ENCODE data around the gene MAFG. TPM values are rescaled to one million over a fixed set of nuclear protein-coding genes. Genes with fewer than 3 reads are reported as not detected.

MAFG gene
- total RNA-seq, 1 experiment from 2014 or later, result 29.1 TPM

DNA sequence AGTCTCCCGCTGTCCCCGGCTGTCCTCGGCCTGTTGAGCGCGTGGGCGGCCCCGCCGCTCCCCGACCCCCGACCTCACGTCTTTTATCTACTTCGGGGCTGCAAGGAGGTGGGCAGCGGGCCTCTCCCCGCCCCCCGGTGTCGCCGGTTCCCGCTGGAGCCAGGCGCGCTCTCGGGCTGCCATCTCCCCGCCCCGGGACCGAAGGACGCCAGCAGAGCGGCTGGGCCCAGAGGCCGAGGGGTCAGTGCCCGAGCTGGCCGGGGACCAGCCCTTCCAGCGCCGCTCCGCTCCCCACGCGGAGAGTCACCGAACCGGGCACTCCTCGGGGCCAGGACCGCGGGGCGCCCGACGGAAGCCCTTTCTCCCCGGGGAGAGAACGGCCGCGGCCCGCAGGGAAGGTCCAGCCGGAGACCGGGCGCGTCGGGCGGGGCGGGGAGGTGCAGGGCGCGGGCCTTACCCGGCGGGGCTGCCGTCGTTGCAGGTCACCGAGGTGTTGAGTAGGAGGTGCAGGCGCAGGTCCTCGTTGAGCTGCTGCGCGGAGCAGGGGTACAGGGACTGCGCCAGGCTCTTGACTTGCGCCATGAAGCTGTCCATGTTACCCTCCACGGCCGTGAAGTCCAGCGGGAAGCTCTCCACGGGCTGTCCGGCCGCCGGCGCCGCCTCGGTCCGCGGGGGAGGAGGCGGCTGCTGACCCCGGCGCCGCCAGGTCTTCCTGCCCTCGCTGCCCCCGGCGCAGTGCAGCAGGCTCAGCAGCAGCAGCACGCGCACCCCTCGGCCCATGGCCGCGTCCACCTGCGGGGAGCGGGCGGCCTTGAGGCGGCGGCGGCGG, 32.8 kb upstream of the MAFG start:
- H3K4me3 ChIP-seq (ENCODE audit: low read depth, low read length), result peak overlapping the region; percentile 65
- POLR2A ChIA-PET, result interaction anchor here (1.3 to 2.6 kb wide), 3 partner anchors 16 to 77 kb away, joined by 6 to 7 read pairs (median 7); partner anchors contain the start of genes CENPX, DCXR and LRRC45
- no peaks in the 10 kb centered on the region for H3K9me3 ChIP-seq
- CTCF ChIA-PET, result interaction anchor here (0.6 to 2.3 kb wide), 15 partner anchors 17 to 152 kb away, joined by 3 to 92 read pairs (median 6); partner anchors contain the start of genes ASPSCR1, CENPX, DCXR and LRRC45
- 0 out of 2 replicates have a peak, but pooled peaks cover 1% of the 10 kb centered on the region for H3K27me3 ChIP-seq (replicated peaks; ENCODE audit: control insufficient read depth, insufficient read depth, low read length)
- Mint-ChIP-seq H3K4me3 (ENCODE audit: unreplicated experiment) (peak overlapping the region; percentile 70), H3K27me3 (ENCODE audit: insufficient read depth, unreplicated experiment) (no peaks in the 10 kb centered on the region), H3K4me1 (ENCODE audit: low read depth, unreplicated experiment) (no peaks in the 10 kb centered on the region), H3K9me3 (ENCODE audit: unreplicated experiment) (no peaks in the 10 kb centered on the region), H3K27ac (ENCODE audit: unreplicated experiment) (no peak overlapping the region), H3K36me3 (ENCODE audit: insufficient read depth, unreplicated experiment) (peaks cover 6% of the 10 kb centered on the region)
- peak in 1 of 2 experiments; percentile 55 for DNase-seq
- peaks cover 25% of the 10 kb centered on the region for H3K4me1 ChIP-seq
- no TSS peak for BruUV-seq (replicated peaks)
- TF ChIP-seq, protein P1, sequence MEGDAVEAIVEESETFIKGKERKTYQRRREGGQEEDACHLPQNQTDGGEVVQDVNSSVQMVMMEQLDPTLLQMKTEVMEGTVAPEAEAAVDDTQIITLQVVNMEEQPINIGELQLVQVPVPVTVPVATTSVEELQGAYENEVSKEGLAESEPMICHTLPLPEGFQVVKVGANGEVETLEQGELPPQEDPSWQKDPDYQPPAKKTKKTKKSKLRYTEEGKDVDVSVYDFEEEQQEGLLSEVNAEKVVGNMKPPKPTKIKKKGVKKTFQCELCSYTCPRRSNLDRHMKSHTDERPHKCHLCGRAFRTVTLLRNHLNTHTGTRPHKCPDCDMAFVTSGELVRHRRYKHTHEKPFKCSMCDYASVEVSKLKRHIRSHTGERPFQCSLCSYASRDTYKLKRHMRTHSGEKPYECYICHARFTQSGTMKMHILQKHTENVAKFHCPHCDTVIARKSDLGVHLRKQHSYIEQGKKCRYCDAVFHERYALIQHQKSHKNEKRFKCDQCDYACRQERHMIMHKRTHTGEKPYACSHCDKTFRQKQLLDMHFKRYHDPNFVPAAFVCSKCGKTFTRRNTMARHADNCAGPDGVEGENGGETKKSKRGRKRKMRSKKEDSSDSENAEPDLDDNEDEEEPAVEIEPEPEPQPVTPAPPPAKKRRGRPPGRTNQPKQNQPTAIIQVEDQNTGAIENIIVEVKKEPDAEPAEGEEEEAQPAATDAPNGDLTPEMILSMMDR (IDR thresholded peaks at IDR 0.05; ENCODE audit: insufficient read depth in 1 of 2, low read depth in 1 of 2, low read length in 1 of 2, severe bottlenecking in 1 of 2, unreplicated experiment in 1 of 2), result no peak
- H3K36me3 ChIP-seq (ENCODE audit: control insufficient read depth, insufficient read depth, low read length), result no peaks in the 10 kb centered on the region
- intact Hi-C loops (cut with micrococcal nuclease; ENCODE audit: unreplicated experiment), result no loop called here

DNA sequence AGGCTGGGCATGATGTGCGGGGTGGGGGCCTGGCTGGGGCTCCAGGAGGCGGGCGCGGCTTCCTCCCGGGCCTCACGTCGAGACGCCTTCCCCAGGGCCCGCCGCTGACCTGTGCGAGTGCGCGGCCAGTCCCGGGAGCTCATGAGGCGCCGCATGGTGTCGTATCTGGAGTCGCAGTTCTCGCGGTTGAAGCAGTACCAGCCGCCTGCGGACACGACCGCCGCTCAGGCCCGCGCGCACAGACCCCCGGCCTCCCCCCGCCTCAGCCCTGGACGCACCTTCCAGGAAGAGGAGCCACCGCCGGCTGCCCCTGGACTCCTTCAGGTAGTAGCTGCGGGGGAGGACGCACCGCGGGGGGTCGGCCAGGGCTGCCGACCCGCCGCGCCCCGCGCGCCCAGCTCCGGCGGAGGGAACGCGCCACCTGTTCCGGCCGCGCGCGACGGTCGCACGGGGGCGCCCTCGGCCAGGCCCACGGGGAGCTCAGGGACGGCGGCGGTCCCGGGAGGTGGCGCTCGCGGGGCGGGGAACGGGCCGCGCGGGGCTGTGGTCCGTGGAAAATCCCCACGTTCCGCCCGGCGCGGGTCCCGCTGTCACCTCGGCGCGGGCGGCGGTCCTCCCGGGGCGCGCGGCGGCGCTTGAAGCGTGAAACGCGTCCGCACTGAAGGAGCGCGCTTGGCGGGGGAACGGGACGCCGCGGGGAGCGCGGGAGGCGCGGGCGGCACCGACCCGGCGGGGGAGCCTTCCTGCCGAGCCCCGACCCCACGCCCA, 32.0 kb upstream of the MAFG start:
- ChIA-PET POLR2A (interaction anchor here (1.3 to 2.6 kb wide), 3 partner anchors 17 to 78 kb away, joined by 6 to 7 read pairs (median 7); partner anchors contain the start of genes CENPX, DCXR and LRRC45), CTCF (interaction anchor here (0.6 to 2.3 kb wide), 16 partner anchors 15 to 247 kb away, joined by 3 to 92 read pairs (median 6); partner anchors contain the start of genes ASPSCR1, CENPX, DCXR and LRRC45)
- intact Hi-C loops (cut with micrococcal nuclease; ENCODE audit: unreplicated experiment), result no loop called here
- Histone ChIP-seq H3K4me1 (peaks cover 33% of the 10 kb centered on the region), H3K9me3 (no peaks in the 10 kb centered on the region), H3K27me3 (replicated peaks; ENCODE audit: control insufficient read depth, insufficient read depth, low read length) (0 out of 2 replicates have a peak, but pooled peaks cover 1% of the 10 kb centered on the region), H3K4me3 (ENCODE audit: low read depth, low read length) (peak overlapping the region; percentile 65), H3K36me3 (ENCODE audit: control insufficient read depth, insufficient read depth, low read length) (no peaks in the 10 kb centered on the region)
- H3K27me3 Mint-ChIP-seq (ENCODE audit: insufficient read depth, unreplicated experiment), result no peaks in the 10 kb centered on the region
- peak in 1 of 2 experiments; percentile 88 for DNase-seq
- TF ChIP-seq, protein P1 (IDR thresholded peaks at IDR 0.05; ENCODE audit: insufficient read depth in 1 of 2, low read depth in 1 of 2, low read length in 1 of 2, severe bottlenecking in 1 of 2, unreplicated experiment in 1 of 2), result peak; percentile 62 to 87
- peak overlapping the region; percentile 70 for H3K4me3 Mint-ChIP-seq (ENCODE audit: unreplicated experiment)
- H3K9me3 Mint-ChIP-seq (ENCODE audit: unreplicated experiment), result no peaks in the 10 kb centered on the region
- no peak overlapping the region for H3K27ac Mint-ChIP-seq (ENCODE audit: unreplicated experiment)
- BruUV-seq (replicated peaks), result no TSS peak
- H3K4me1 Mint-ChIP-seq (ENCODE audit: low read depth, unreplicated experiment), result peaks cover 6% of the 10 kb centered on the region
- peaks cover 6% of the 10 kb centered on the region for H3K36me3 Mint-ChIP-seq (ENCODE audit: insufficient read depth, unreplicated experiment)
